Measurements from ENCODE around the gene ACSL1.

DNA sequence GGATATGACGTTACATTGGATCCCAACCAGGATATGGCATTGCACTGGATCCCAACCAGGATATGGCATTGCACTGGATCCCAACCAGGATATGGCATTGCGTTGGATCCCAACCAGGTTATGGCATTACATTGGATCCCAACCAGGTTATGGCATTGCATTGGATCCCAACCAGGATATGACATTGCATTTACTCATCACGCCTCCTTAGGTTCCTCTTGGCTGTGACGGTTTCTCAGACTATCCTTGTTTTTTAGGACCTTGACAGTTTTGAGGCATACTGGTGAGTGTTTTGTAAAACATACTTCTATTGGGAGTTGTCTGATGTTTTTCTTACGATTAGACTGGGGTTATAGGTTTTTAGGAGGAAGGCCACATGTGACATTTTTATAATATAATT is 5.4 kb upstream of the ACSL1 start:
- TF ChIP-seq, protein P1, sequence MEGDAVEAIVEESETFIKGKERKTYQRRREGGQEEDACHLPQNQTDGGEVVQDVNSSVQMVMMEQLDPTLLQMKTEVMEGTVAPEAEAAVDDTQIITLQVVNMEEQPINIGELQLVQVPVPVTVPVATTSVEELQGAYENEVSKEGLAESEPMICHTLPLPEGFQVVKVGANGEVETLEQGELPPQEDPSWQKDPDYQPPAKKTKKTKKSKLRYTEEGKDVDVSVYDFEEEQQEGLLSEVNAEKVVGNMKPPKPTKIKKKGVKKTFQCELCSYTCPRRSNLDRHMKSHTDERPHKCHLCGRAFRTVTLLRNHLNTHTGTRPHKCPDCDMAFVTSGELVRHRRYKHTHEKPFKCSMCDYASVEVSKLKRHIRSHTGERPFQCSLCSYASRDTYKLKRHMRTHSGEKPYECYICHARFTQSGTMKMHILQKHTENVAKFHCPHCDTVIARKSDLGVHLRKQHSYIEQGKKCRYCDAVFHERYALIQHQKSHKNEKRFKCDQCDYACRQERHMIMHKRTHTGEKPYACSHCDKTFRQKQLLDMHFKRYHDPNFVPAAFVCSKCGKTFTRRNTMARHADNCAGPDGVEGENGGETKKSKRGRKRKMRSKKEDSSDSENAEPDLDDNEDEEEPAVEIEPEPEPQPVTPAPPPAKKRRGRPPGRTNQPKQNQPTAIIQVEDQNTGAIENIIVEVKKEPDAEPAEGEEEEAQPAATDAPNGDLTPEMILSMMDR (IDR thresholded peaks at IDR 0.05; ENCODE audit: insufficient read depth, low read length) = no peak
- TF ChIP-seq GABPA (IDR thresholded peaks at IDR 0.05; ENCODE audit: low read depth) (no peak), POLR2AphosphoS5 (IDR thresholded peaks at IDR 0.05; ENCODE audit: low read depth) (no peak), SPI1 (IDR thresholded peaks at IDR 0.05; ENCODE audit: borderline replicate concordance, low read depth) (no peak)
- TF ChIP-seq, protein P2, sequence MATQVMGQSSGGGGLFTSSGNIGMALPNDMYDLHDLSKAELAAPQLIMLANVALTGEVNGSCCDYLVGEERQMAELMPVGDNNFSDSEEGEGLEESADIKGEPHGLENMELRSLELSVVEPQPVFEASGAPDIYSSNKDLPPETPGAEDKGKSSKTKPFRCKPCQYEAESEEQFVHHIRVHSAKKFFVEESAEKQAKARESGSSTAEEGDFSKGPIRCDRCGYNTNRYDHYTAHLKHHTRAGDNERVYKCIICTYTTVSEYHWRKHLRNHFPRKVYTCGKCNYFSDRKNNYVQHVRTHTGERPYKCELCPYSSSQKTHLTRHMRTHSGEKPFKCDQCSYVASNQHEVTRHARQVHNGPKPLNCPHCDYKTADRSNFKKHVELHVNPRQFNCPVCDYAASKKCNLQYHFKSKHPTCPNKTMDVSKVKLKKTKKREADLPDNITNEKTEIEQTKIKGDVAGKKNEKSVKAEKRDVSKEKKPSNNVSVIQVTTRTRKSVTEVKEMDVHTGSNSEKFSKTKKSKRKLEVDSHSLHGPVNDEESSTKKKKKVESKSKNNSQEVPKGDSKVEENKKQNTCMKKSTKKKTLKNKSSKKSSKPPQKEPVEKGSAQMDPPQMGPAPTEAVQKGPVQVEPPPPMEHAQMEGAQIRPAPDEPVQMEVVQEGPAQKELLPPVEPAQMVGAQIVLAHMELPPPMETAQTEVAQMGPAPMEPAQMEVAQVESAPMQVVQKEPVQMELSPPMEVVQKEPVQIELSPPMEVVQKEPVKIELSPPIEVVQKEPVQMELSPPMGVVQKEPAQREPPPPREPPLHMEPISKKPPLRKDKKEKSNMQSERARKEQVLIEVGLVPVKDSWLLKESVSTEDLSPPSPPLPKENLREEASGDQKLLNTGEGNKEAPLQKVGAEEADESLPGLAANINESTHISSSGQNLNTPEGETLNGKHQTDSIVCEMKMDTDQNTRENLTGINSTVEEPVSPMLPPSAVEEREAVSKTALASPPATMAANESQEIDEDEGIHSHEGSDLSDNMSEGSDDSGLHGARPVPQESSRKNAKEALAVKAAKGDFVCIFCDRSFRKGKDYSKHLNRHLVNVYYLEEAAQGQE (IDR thresholded peaks at IDR 0.05; ENCODE audit: insufficient replicate concordance, low read depth) = no peak

All from HL-60 (cell line).